HEK293 (cell line): ENCODE results near the gene IRF3.

Source experiments
- CTCF ChIA-PET: fragments of 350-600 bp; formaldehyde crosslinking; extraction: SDS; loops from one replicate; lab custom pipeline; 2021; ENCODE audit warnings: antibody characterized with exemption; lab: Yijun Ruan, JAX
- POLR2A ChIA-PET: fragments of 300-600 bp; formaldehyde crosslinking; extraction: SDS; loops from one replicate; lab custom pipeline; 2020; ENCODE audit warnings: antibody characterized with exemption, inconsistent platforms; lab: Yijun Ruan, JAX
- H3K27ac ChIP-seq: fragments of 200-500 bp; sonication (Bioruptor generic); 2 replicates; pipeline ENCODE4 v1.5.1; 2014; ENCODE audit warnings: low read depth, low read length, control low read depth, inconsistent platforms; ENCODE audit errors: extremely low read depth
- H3K36me3 ChIP-seq, 2 experiments: fragments of 200-500 bp in 1 of 2; sonication (Bioruptor generic) in 1 of 2; 1 replicate in 1 of 2; 2 replicates in 1 of 2; pipeline ENCODE4 v1.5.1; 2014 to 2017; ENCODE audit warnings: inconsistent platforms in 2 of 2, low read length in 2 of 2; ENCODE audit not compliant: control insufficient read depth in 2 of 2, insufficient read depth in 1 of 2
- H3K4me1 ChIP-seq: fragments of 200-500 bp; sonication (Bioruptor generic); 2 replicates; pipeline ENCODE4 v1.5.1; 2014; ENCODE audit warnings: mild to moderate bottlenecking, low read length, inconsistent platforms; ENCODE audit not compliant: control insufficient read depth, insufficient read depth
- H3K4me3 ChIP-seq: 2 replicates; pipeline ENCODE4 v1.5.1; 2011; ENCODE audit warnings: low read depth, mild to moderate bottlenecking, control low read depth, low read length, moderate library complexity
- H3K9me3 ChIP-seq: fragments of 200-500 bp; sonication (Bioruptor generic); 2 replicates; pipeline ENCODE4 v1.5.1; 2014; ENCODE audit warnings: low read depth, low read length, inconsistent platforms; ENCODE audit not compliant: control insufficient read depth, insufficient read depth
- EGR2 ChIP-seq: fragments of 450-650 bp; formaldehyde crosslinking; IDR thresholded peaks from 2 replicates; pipeline ENCODE4 v1.5.1; 2016; ENCODE audit warnings: low read depth, missing biosample characterization, missing genetic modification characterization
- KLF16 ChIP-seq: fragments of 450-650 bp; formaldehyde crosslinking; IDR thresholded peaks from 2 replicates; pipeline ENCODE4 v1.5.1; 2017; ENCODE audit warnings: missing biosample characterization, missing genetic modification characterization
- PATZ1 ChIP-seq: fragments of 450-650 bp; formaldehyde crosslinking; IDR thresholded peaks from 2 replicates; pipeline ENCODE4 v1.5.1; 2016; ENCODE audit warnings: missing biosample characterization, missing genetic modification characterization
- PRDM10 ChIP-seq: fragments of 450-650 bp; formaldehyde crosslinking; IDR thresholded peaks from 2 replicates; pipeline ENCODE4 v1.5.1; 2016; ENCODE audit warnings: missing biosample characterization, missing genetic modification characterization
- SALL2 ChIP-seq: fragments of 450-650 bp; formaldehyde crosslinking; IDR thresholded peaks from 2 replicates; pipeline ENCODE4 v1.5.0; 2017; ENCODE audit warnings: missing biosample characterization, mild to moderate bottlenecking, missing genetic modification characterization, borderline replicate concordance
- SCRT1 ChIP-seq: fragments of 450-650 bp; formaldehyde crosslinking; IDR thresholded peaks from 2 replicates; pipeline ENCODE4 v1.5.1; 2016; ENCODE audit warnings: missing biosample characterization, missing genetic modification characterization, borderline replicate concordance
- TSHZ1 ChIP-seq: fragments of 450-650 bp; formaldehyde crosslinking; IDR thresholded peaks from 2 replicates; pipeline ENCODE4 v1.5.1; 2016; ENCODE audit warnings: missing biosample characterization, missing genetic modification characterization, borderline replicate concordance
- WT1 ChIP-seq: fragments of 450-650 bp; formaldehyde crosslinking; IDR thresholded peaks from 2 replicates; pipeline ENCODE4 v1.5.1; 2016; ENCODE audit warnings: missing biosample characterization, missing genetic modification characterization
- ZBTB17 ChIP-seq: fragments of 450-650 bp; formaldehyde crosslinking; IDR thresholded peaks from 2 replicates; pipeline ENCODE4 v1.5.1; 2016; ENCODE audit warnings: missing biosample characterization, missing genetic modification characterization
- ZBTB21 ChIP-seq: fragments of 450-650 bp; formaldehyde crosslinking; IDR thresholded peaks from 2 replicates; pipeline ENCODE4 v1.5.1; 2017; ENCODE audit warnings: missing biosample characterization, missing genetic modification characterization
- ZFHX2 ChIP-seq: fragments of 450-650 bp; formaldehyde crosslinking; conservative IDR thresholded peaks from 2 replicates; pipeline ENCODE4 v1.5.1; 2016; ENCODE audit warnings: missing biosample characterization, missing genetic modification characterization
- ZNF16 ChIP-seq: fragments of 450-650 bp; formaldehyde crosslinking; IDR thresholded peaks from 2 replicates; pipeline ENCODE4 v1.5.1; 2016; ENCODE audit warnings: low read depth, missing biosample characterization, missing genetic modification characterization
- ZNF366 ChIP-seq: fragments of 450-650 bp; formaldehyde crosslinking; conservative IDR thresholded peaks from 2 replicates; pipeline ENCODE4 v1.5.1; 2016; ENCODE audit warnings: missing biosample characterization, missing genetic modification characterization
- ZNF37A ChIP-seq: fragments of 450-650 bp; IDR thresholded peaks from 2 replicates; pipeline ENCODE4 v1.5.1; 2018; ENCODE audit warnings: missing biosample characterization, missing genetic modification characterization
- ZNF513 ChIP-seq: fragments of 450-650 bp; IDR thresholded peaks from 2 replicates; pipeline ENCODE4 v1.5.1; 2018; ENCODE audit warnings: missing biosample characterization, missing genetic modification characterization
- ZNF521 ChIP-seq: fragments of 450-650 bp; formaldehyde crosslinking; IDR thresholded peaks from 2 replicates; pipeline ENCODE4 v1.5.1; 2017; ENCODE audit warnings: missing biosample characterization, mild to moderate bottlenecking, missing genetic modification characterization
- ZNF558 ChIP-seq: fragments of 450-650 bp; formaldehyde crosslinking; IDR thresholded peaks from 2 replicates; pipeline ENCODE4 v1.5.1; 2016; ENCODE audit warnings: missing biosample characterization, missing genetic modification characterization
- ZNF629 ChIP-seq: fragments of 450-650 bp; formaldehyde crosslinking; IDR thresholded peaks from 2 replicates; pipeline ENCODE4 v1.5.1; 2017; ENCODE audit warnings: missing biosample characterization, missing genetic modification characterization
- ZNF785 ChIP-seq: fragments of 450-650 bp; formaldehyde crosslinking; IDR thresholded peaks from 2 replicates; pipeline ENCODE4 v1.5.1; 2016; ENCODE audit warnings: missing biosample characterization, missing genetic modification characterization
- ZNF837 ChIP-seq: fragments of 450-650 bp; formaldehyde crosslinking; IDR thresholded peaks from 2 replicates; pipeline ENCODE4 v1.5.1; 2016; ENCODE audit warnings: missing biosample characterization, missing genetic modification characterization

The IRF3 gene

GRCh38 chr19:49672131-49672919 is 6.7 kb upstream of the IRF3 start (continued):
- TF ChIP-seq TSHZ1 (tag by site-specific recombination) (0 out of 2 replicates have a peak, but pooled peaks have one; percentile 55), PATZ1 (tag by site-specific recombination) (peak; percentile 92), ZNF521 (tag by site-specific recombination) (no peak), SCRT1 (tag by site-specific recombination) (0 out of 2 replicates have a peak, but pooled peaks have one; percentile 24), ZNF785 (tag by site-specific recombination) (peak; percentile 67; the same call in 1 of the 2 replicates), SALL2 (tag by site-specific recombination) (no peak)

- TF ChIP-seq KLF16 (tag by site-specific recombination): no peak
- peak; percentile 13; the same call in 1 of the 2 replicates for TF ChIP-seq EGR2
- TF ChIP-seq ZFHX2 (tag by site-specific recombination): peak; percentile 22
- Histone ChIP-seq H3K4me1 (peaks cover 10% of the 10 kb centered on the region), H3K36me3 (peaks cover 22 to 40% of the 10 kb centered on the region in 2 experiments), H3K9me3 (no peaks in the 10 kb centered on the region), H3K4me3 (no peak overlapping the region), H3K27ac (0 out of 2 replicates have a peak overlapping the region, but pooled peaks have one; percentile 7)
- ChIA-PET CTCF (interaction anchor here (1.1 to 1.5 kb wide), 3 partner anchors 10 to 123 kb away, joined by 3 to 6 read pairs (median 4); no protein-coding TSS in a partner anchor), POLR2A (interaction anchor here (0.7 kb wide), 1 partner anchor 207 kb away, joined by 6 read pairs; no protein-coding TSS in a partner anchor)
Observed at GRCh38 chr19:49669516-49669915, 3.9 kb upstream of the IRF3 start.

GRCh38 chr19:49667473-49667872 is 1.8 kb upstream of the IRF3 start:
- CTCF ChIA-PET: interaction anchor here (0.6 to 0.8 kb wide), 3 partner anchors 10 to 79 kb away, joined by 3 to 4 read pairs (median 3); no protein-coding TSS in a partner anchor
- H3K27ac ChIP-seq: no peak overlapping the region
- TF ChIP-seq ZNF37A (no peak), ZNF558 (tag by site-specific recombination) (no peak), ZNF16 (tag by site-specific recombination) (no peak), ZNF366 (0 out of 2 replicates have a peak, but pooled peaks have one; percentile 35), PRDM10 (tag by site-specific recombination) (0 out of 2 replicates have a peak, but pooled peaks have one; percentile 18), ZNF513 (tag by site-specific recombination) (no peak), ZBTB17 (tag by site-specific recombination) (peak; percentile 99), ZNF629 (no peak), WT1 (no peak), ZNF837 (tag by site-specific recombination) (no peak), ZBTB21 (tag by site-specific recombination) (0 out of 2 replicates have a peak, but pooled peaks have one; percentile 29), ZNF785 (tag by site-specific recombination) (no peak)

More at GRCh38 chr19:49667473-49667872, 1.8 kb upstream of the IRF3 start:
- POLR2A ChIA-PET: interaction anchor here (0.7 to 4.9 kb wide), 4 partner anchors 9 to 87 kb away, joined by 3 to 85 read pairs (median 10); partner anchors contain the start of genes PRMT1, RRAS and SCAF1
- H3K4me1 ChIP-seq: peaks cover 13% of the 10 kb centered on the region
- H3K4me3 ChIP-seq: no peak overlapping the region
- no peaks in the 10 kb centered on the region for H3K9me3 ChIP-seq
- peaks cover 21 to 40% of the 10 kb centered on the region in 2 experiments for H3K36me3 ChIP-seq
